MM.1S (cell line): ENCODE data around the gene CLPTM1L.

Experiments
- DNase-seq: peaks from one replicate; pipeline ENCODE4 v3.0.0-alpha.2; 2015
- H2AFZ ChIP-seq: fragments of 300-600 bp; sonication (generic); 2 replicates; pipeline ENCODE4 v1.6.0; 2016; ENCODE audit warnings: antibody characterized with exemption, low read length
- H3F3A ChIP-seq: fragments of 300-600 bp; sonication (generic); 2 replicates; pipeline ENCODE4 v1.6.1; 2016; ENCODE audit warnings: mild to moderate bottlenecking, antibody characterized with exemption, low read length, moderate library complexity, mixed read lengths; ENCODE audit not compliant: insufficient read depth
- H3K27ac ChIP-seq: fragments of 300-600 bp; sonication (generic); 2 replicates; pipeline ENCODE4 v1.5.1; 2016; ENCODE audit warnings: mild to moderate bottlenecking, low read length
- H3K27me3 ChIP-seq: fragments of 300-600 bp; sonication (generic); replicated peaks from 2 replicates; pipeline ENCODE4 v1.6.0; 2016; ENCODE audit warnings: low read length; ENCODE audit not compliant: insufficient read depth
- H3K36me3 ChIP-seq: fragments of 300-600 bp; sonication (generic); replicated peaks from 2 replicates; pipeline ENCODE4 v1.6.1; 2016; ENCODE audit warnings: mild to moderate bottlenecking, low read length, mixed read lengths; ENCODE audit not compliant: insufficient read depth
- H3K4me1 ChIP-seq: fragments of 300-600 bp; sonication (generic); 2 replicates; pipeline ENCODE4 v1.6.1; 2016; ENCODE audit warnings: low read length, mixed read lengths
- H3K4me2 ChIP-seq: fragments of 300-600 bp; sonication (generic); 2 replicates; pipeline ENCODE4 v1.6.0; 2016; ENCODE audit warnings: low read depth, low read length
- H3K4me3 ChIP-seq: fragments of 300-600 bp; sonication (generic); 2 replicates; pipeline ENCODE4 v1.5.1; 2016; ENCODE audit warnings: low read length, mixed read lengths
- H3K79me2 ChIP-seq: fragments of 300-600 bp; sonication (generic); 2 replicates; pipeline ENCODE4 v1.6.1; 2016; ENCODE audit warnings: mixed run types, low read length, mixed read lengths
- H3K9ac ChIP-seq: fragments of 300-600 bp; sonication (generic); 2 replicates; pipeline ENCODE4 v1.6.1; 2016; ENCODE audit warnings: low read length, mixed read lengths
- H3K9me2 ChIP-seq: fragments of 300-600 bp; sonication (generic); replicated peaks from 2 replicates; pipeline ENCODE4 v1.6.1; 2016; ENCODE audit warnings: mild to moderate bottlenecking, low read length, mixed read lengths; ENCODE audit not compliant: insufficient read depth
- H3K9me3 ChIP-seq: fragments of 300-600 bp; sonication (generic); replicated peaks from 2 replicates; pipeline ENCODE4 v1.6.1; 2016; ENCODE audit warnings: mild to moderate bottlenecking, low read length, mixed read lengths; ENCODE audit not compliant: insufficient read depth
- H4K20me1 ChIP-seq: fragments of 300-600 bp; sonication (generic); 2 replicates; pipeline ENCODE4 v1.6.1; 2016; ENCODE audit warnings: mild to moderate bottlenecking, low read length, moderate library complexity, mixed read lengths; ENCODE audit not compliant: insufficient read depth
- EZH2 ChIP-seq: fragments of 300-600 bp; sonication (generic); optimal IDR thresholded peaks from 2 replicates; pipeline ENCODE3; 2017; ENCODE audit warnings: low read depth, mild to moderate bottlenecking, antibody characterized with exemption, low read length, mixed read lengths
- EZH2phosphoT487 ChIP-seq: fragments of 300-600 bp; sonication (generic); IDR thresholded peaks from 2 replicates; pipeline ENCODE4 v1.6.1; 2018; ENCODE audit warnings: antibody characterized with exemption, low read length

Gene CLPTM1L

GRCh38 chr5:1268056-1268455 is 76.8 kb downstream of the CLPTM1L start:
- DNase-seq: no peak
- no peak for TF ChIP-seq EZH2phosphoT487
- TF ChIP-seq EZH2: no peak
- no peaks in the 10 kb centered on the region for H3K27me3 ChIP-seq
- H3K9ac ChIP-seq: no peak overlapping the region
- no peak overlapping the region for H2AFZ ChIP-seq
- peaks cover 8% of the 10 kb centered on the region for H3K4me1 ChIP-seq
- no peaks in the 10 kb centered on the region for H3K9me2 ChIP-seq
- no peak overlapping the region for H3K4me2 ChIP-seq
- H3K79me2 ChIP-seq: no peaks in the 10 kb centered on the region
- H4K20me1 ChIP-seq: no peaks in the 10 kb centered on the region
- 0 out of 2 replicates have a peak, but pooled peaks cover 4% of the 10 kb centered on the region for H3F3A ChIP-seq
- no peak overlapping the region for H3K4me3 ChIP-seq
- no peaks in the 10 kb centered on the region for H3K9me3 ChIP-seq
- H3K27ac ChIP-seq: no peak overlapping the region
- H3K36me3 ChIP-seq: no peaks in the 10 kb centered on the region
